GM19438 (cell line): ENCODE measurements around the gene SURF6.
"Not testable (repeated sequence)": the region's sequence is repeated elsewhere in the genome, so short reads cannot be mapped to it uniquely, and the experiment has no call there.

ENCODE experiments used
- ATAC-seq: cut with Tn5 transposase; IDR thresholded peaks from one replicate; pipeline ENCODE4 v1.9.1; 2021; ENCODE audit warnings: low read depth; ENCODE audit not compliant: unreplicated experiment

The SURF6 gene

GRCh38 chr9:133335924-133336811, at the start of gene SURF6:
SURF6 (minus strand) TSS chr9:133336188; CDS start chr9:133336132, 56 bp downstream.
- peak; percentile 76 for ATAC-seq

- no peak for ATAC-seq
Observed at GRCh38 chr9:133385452-133385851, 49.5 kb upstream of the SURF6 start.

- no peak for ATAC-seq
Observed at GRCh38 chr9:133384736-133385321, 48.8 kb upstream of the SURF6 start.

- no peak for ATAC-seq
Observed at GRCh38 chr9:133383438-133383837, 47.5 kb upstream of the SURF6 start.

GRCh38 chr9:133382507-133383141, 46.6 kb upstream of the SURF6 start:
- ATAC-seq: no peak

- ATAC-seq: no peak
Observed at GRCh38 chr9:133380734-133381133, 44.7 kb upstream of the SURF6 start.

- no peak for ATAC-seq
Observed at GRCh38 chr9:133379153-133380086, 43.4 kb upstream of the SURF6 start.

GRCh38 chr9:133378408-133378962, 42.5 kb upstream of the SURF6 start:
- ATAC-seq: no peak

- ATAC-seq: no peak
Observed at GRCh38 chr9:133377721-133378216, 41.8 kb upstream of the SURF6 start.

GRCh38 chr9:133377280-133377679, 41.3 kb upstream of the SURF6 start:
- ATAC-seq: not testable (repeated sequence)

- peak; percentile 78 for ATAC-seq
Observed at GRCh38 chr9:133375724-133376654, 40.0 kb upstream of the SURF6 start, which contains the start of the genes STKLD1 and SURF4. STKLD1 (plus strand) TSS chr9:133376366; CDS start chr9:133376474, 108 bp downstream. SURF4 (minus strand) TSS chr9:133376060; CDS start chr9:133375969, 91 bp downstream.

- ATAC-seq: peak; percentile 27
Observed at GRCh38 chr9:133375116-133375723, 39.2 kb upstream of the SURF6 start.

GRCh38 chr9:133374612-133375115, 38.7 kb upstream of the SURF6 start:
- ATAC-seq: no peak

GRCh38 chr9:133372144-133372543, 36.2 kb upstream of the SURF6 start:
- no peak for ATAC-seq

GRCh38 chr9:133371261-133371711, 35.3 kb upstream of the SURF6 start:
- ATAC-seq: no peak

GRCh38 chr9:133370685-133371084, 34.7 kb upstream of the SURF6 start:
- ATAC-seq: no peak

- ATAC-seq: no peak
Observed at GRCh38 chr9:133369933-133370332, 33.9 kb upstream of the SURF6 start.

GRCh38 chr9:133369422-133369821, 33.4 kb upstream of the SURF6 start:
- ATAC-seq: no peak
